Measurements from ENCODE around the gene ADGRD1.

The ADGRD1 gene

DNA sequence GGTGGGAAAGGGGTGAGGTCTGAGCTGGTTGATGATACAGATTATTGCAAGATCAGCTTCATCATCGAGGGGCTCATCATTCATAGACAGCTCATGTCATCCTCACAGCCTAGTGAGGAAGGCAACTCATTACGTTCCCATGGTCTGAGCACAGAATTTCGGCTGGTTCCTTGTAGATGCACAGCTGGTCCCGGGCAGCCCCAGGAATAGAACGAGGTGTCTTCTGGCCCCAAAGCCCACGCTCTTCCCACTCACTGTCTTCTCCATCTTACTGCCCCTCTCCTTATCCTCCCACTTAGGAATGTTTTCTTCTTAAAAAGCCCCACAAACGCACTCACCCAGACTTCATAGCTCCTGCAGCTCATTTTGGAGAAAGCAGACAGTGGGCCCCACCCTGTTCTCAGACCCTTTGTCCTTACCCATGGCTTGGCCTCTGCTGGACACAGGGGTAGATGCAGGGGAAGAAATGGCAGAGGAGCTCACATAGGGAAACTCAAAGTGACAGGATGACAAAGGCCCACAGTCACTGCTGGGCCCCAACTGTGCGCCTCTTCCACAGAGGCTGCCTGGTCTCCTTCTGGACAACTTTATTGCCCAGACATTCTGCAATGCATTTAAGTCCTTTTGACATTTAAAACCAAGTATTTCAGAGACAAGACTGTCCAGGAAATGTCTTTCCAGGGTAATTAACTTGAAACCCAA, 162.2 kb downstream of the ADGRD1 start:
- Histone ChIP-seq H3K4me1 (ENCODE audit: insufficient read depth, low read length, severe bottlenecking) (no peaks in the 10 kb centered on the region), H3K9me2 (ENCODE audit: low read depth, low read length) (no peaks in the 10 kb centered on the region), H3K36me3 (ENCODE audit: insufficient read depth, low read length) (no peaks in the 10 kb centered on the region)

DNA sequence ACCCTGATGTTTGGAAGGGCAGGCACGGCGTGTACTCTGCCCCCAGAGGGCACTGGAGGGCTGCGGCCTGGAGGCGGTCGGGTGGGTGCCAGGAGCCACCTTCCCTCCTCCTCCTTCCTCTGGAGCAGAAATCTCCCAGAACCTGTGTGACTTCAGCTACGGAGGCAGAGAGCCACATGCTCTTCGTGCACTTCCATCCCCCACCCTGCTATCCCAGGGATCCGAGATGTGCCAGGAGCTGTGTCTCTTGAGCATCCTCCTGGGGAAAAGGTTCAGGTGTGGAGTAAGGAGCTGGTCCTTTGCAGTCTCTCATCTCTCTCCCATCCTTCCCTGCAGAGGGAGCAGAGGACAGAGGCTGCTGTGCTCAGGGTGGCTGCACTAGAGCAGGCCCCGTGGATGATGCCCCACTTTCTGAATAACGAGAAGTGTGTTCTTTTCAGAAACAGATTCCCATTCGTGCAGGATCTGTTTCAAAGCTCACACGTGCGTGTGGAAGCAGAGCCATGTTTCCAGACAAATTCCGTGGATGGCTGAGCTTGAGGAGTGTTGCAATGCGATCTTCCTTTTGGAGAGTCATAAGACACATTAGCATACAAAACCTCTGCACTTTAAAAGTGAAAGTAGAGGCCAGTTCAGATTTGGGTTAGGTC, 162.9 kb downstream of the ADGRD1 start:
- H3K9ac ChIP-seq (ENCODE audit: low read length) = no peak overlapping the region
- no peaks in the 10 kb centered on the region for H3K9me2 ChIP-seq (ENCODE audit: low read depth, low read length)
- no peak overlapping the region for H3K4me3 ChIP-seq (ENCODE audit: low read depth, low read length, poor library complexity, severe bottlenecking)
- TF ChIP-seq EZH2 (IDR thresholded peaks at IDR 0.05; ENCODE audit: borderline replicate concordance, low read length) = no peak
- TF ChIP-seq, protein P1, sequence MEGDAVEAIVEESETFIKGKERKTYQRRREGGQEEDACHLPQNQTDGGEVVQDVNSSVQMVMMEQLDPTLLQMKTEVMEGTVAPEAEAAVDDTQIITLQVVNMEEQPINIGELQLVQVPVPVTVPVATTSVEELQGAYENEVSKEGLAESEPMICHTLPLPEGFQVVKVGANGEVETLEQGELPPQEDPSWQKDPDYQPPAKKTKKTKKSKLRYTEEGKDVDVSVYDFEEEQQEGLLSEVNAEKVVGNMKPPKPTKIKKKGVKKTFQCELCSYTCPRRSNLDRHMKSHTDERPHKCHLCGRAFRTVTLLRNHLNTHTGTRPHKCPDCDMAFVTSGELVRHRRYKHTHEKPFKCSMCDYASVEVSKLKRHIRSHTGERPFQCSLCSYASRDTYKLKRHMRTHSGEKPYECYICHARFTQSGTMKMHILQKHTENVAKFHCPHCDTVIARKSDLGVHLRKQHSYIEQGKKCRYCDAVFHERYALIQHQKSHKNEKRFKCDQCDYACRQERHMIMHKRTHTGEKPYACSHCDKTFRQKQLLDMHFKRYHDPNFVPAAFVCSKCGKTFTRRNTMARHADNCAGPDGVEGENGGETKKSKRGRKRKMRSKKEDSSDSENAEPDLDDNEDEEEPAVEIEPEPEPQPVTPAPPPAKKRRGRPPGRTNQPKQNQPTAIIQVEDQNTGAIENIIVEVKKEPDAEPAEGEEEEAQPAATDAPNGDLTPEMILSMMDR (IDR thresholded peaks at IDR 0.05; ENCODE audit: low read length) = peak; percentile 30; the same call in 1 of the 2 replicates
- 0 out of 2 replicates have a peak, but pooled peaks cover 4% of the 10 kb centered on the region for H3K27me3 ChIP-seq (ENCODE audit: insufficient read depth, low read length)
- H3K36me3 ChIP-seq (ENCODE audit: insufficient read depth, low read length) = no peaks in the 10 kb centered on the region
- no peaks in the 10 kb centered on the region for H4K20me1 ChIP-seq (ENCODE audit: insufficient read depth, low read length)
- no peaks in the 10 kb centered on the region for H3F3A ChIP-seq (ENCODE audit: insufficient read depth, low read length)
- no peak overlapping the region for H3K27ac ChIP-seq (ENCODE audit: low read depth, low read length, poor library complexity, severe bottlenecking)
- no peaks in the 10 kb centered on the region for H3K9me3 ChIP-seq (ENCODE audit: low read length)
- no peaks in the 10 kb centered on the region for H3K79me2 ChIP-seq (ENCODE audit: insufficient read depth, low read length)
- H3K4me2 ChIP-seq (ENCODE audit: low read length) = no peak overlapping the region
- H3K4me1 ChIP-seq (ENCODE audit: insufficient read depth, low read length, severe bottlenecking) = no peaks in the 10 kb centered on the region
- no peak overlapping the region for H2AFZ ChIP-seq (ENCODE audit: low read length)

More for the DNA sequence above, 162.2 kb downstream of the ADGRD1 start:
- TF ChIP-seq, protein P1 (IDR thresholded peaks at IDR 0.05; ENCODE audit: low read length) = no peak
- no peak for TF ChIP-seq EZH2 (IDR thresholded peaks at IDR 0.05; ENCODE audit: borderline replicate concordance, low read length)
- H3K9ac ChIP-seq (ENCODE audit: low read length) = no peak overlapping the region
- no peak overlapping the region for H3K4me3 ChIP-seq (ENCODE audit: low read depth, low read length, poor library complexity, severe bottlenecking)
- H2AFZ ChIP-seq (ENCODE audit: low read length) = no peak overlapping the region
- no peaks in the 10 kb centered on the region for H3K9me3 ChIP-seq (ENCODE audit: low read length)
- no peak overlapping the region for H3K4me2 ChIP-seq (ENCODE audit: low read length)
- H3K27ac ChIP-seq (ENCODE audit: low read depth, low read length, poor library complexity, severe bottlenecking) = no peak overlapping the region
- no peaks in the 10 kb centered on the region for H3F3A ChIP-seq (ENCODE audit: insufficient read depth, low read length)
- 0 out of 2 replicates have a peak, but pooled peaks cover 4% of the 10 kb centered on the region for H3K27me3 ChIP-seq (ENCODE audit: insufficient read depth, low read length)
- H3K79me2 ChIP-seq (ENCODE audit: insufficient read depth, low read length) = no peaks in the 10 kb centered on the region
- no peaks in the 10 kb centered on the region for H4K20me1 ChIP-seq (ENCODE audit: insufficient read depth, low read length)

DNA sequence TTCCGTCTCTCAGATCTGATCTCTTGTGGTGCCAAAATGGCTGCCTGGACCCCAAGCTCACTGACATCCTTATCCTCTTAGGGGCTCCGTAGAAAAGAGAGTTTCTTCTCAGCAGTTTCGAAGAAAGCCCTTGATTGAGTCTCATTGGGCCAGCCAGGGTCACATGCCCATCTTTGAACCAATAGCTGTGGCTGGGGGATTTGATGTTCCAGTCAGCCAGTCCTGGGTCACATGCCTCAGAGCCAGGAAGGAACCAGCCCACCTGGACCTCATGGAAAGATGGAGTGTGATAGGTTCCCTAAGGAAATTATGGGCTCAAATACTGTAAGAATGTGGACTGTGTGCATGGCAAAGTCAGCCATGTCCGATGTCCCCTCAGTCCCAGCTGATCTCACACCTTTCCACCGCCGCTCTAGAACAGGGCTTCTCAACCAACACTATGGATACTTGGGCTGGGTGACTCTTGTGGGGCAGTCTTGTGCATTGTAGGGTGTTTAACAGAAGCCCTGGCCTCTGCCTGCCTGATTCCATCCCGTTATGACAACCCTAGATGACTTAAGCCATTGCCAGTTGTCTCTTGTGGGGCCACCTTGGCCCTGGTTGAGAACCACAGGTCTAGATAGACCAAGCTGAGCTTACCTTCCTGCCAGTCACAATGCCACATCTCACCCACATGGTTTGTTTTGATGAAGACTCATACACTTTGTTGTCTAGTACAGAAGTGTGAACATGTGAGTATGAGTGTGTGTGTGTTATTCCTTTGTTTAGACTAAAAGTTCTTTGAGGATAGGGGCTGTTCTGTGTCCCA, 163.9 kb downstream of the ADGRD1 start:
- Histone ChIP-seq H3K79me2 (ENCODE audit: insufficient read depth, low read length) (no peaks in the 10 kb centered on the region), H3K27ac (ENCODE audit: low read depth, low read length, poor library complexity, severe bottlenecking) (no peak overlapping the region), H4K20me1 (ENCODE audit: insufficient read depth, low read length) (no peaks in the 10 kb centered on the region), H3K27me3 (ENCODE audit: insufficient read depth, low read length) (0 out of 2 replicates have a peak, but pooled peaks cover 4% of the 10 kb centered on the region), H3K9me3 (ENCODE audit: low read length) (no peaks in the 10 kb centered on the region), H3K9me2 (ENCODE audit: low read depth, low read length) (no peaks in the 10 kb centered on the region), H3K4me3 (ENCODE audit: low read depth, low read length, poor library complexity, severe bottlenecking) (no peak overlapping the region), H3K9ac (ENCODE audit: low read length) (no peak overlapping the region), H3K36me3 (ENCODE audit: insufficient read depth, low read length) (no peaks in the 10 kb centered on the region), H3F3A (ENCODE audit: insufficient read depth, low read length) (no peaks in the 10 kb centered on the region), H2AFZ (ENCODE audit: low read length) (no peak overlapping the region), H3K4me2 (ENCODE audit: low read length) (no peak overlapping the region), H3K4me1 (ENCODE audit: insufficient read depth, low read length, severe bottlenecking) (no peaks in the 10 kb centered on the region)
- TF ChIP-seq EZH2 (IDR thresholded peaks at IDR 0.05; ENCODE audit: borderline replicate concordance, low read length) = no peak
- TF ChIP-seq, protein P1 (IDR thresholded peaks at IDR 0.05; ENCODE audit: low read length) = no peak

Data from OCI-LY1 (cell line).